Endothelial cell of umbilical vein (primary cell): ENCODE data around the gene RECQL5. TPM values are rescaled to one million over a fixed set of nuclear protein-coding genes. Genes with fewer than 3 reads are reported as not detected.

Source experiments
- BruUV-seq: library from RNA; stranded (reverse); fragments of 400-500 nt; replicated peaks from 2 replicates; lab custom pipeline; 2021; lab: Mats Ljungman, UMichigan
- CTCF ChIA-PET: fragments of 300-600, 350-600 bp; sonication (Branson Sonifier 250); formaldehyde crosslinking; loops from one replicate; lab custom pipeline; 2021; ENCODE audit warnings: antibody characterized with exemption, inconsistent platforms; lab: Charles Lee
- POLR2A ChIA-PET: fragments of 300-600, 350-600 bp; sonication (Branson Sonifier 250); formaldehyde crosslinking; loops from one replicate; lab custom pipeline; 2021; ENCODE audit warnings: antibody characterized with exemption, inconsistent platforms; lab: Charles Lee
- DNase-seq: peaks from one replicate; pipeline ENCODE4 v3.0.0-alpha.2; 2011; ENCODE audit warnings: low read depth, low spot score
- FAIRE-seq: peaks from 2 replicates; lab custom pipeline; 2011; peaks lifted over from hg19 to GRCh38; lab: Jason Lieb, UNC
- H2AFZ ChIP-seq: 2 replicates; pipeline ENCODE4 v1.6.0; 2012; ENCODE audit warnings: low read depth, low read length, control low read depth, inconsistent platforms
- H3K27ac ChIP-seq: 2 replicates; pipeline ENCODE4 v1.5.1; 2011; ENCODE audit warnings: low read depth, mild to moderate bottlenecking, control low read depth, low read length, moderate library complexity; ENCODE audit not compliant: insufficient read depth
- H3K27me3 ChIP-seq, 2 experiments: 2 replicates each; pipeline versions ENCODE4 v1.6.0 to v1.6.1; 2011; ENCODE audit warnings: low read length in 2 of 2, mixed read lengths in 1 of 2; ENCODE audit not compliant: control insufficient read depth in 2 of 2, insufficient read depth in 2 of 2
- H3K36me3 ChIP-seq, 2 experiments: 2 replicates in 1 of 2; 3 replicates in 1 of 2; pipeline ENCODE4 v1.5.1; 2011; ENCODE audit warnings: low read length in 2 of 2, mild to moderate bottlenecking in 1 of 2, moderate library complexity in 1 of 2; ENCODE audit not compliant: control insufficient read depth in 2 of 2, insufficient read depth in 2 of 2; ENCODE audit errors: extremely low read depth in 1 of 2
- H3K4me1 ChIP-seq: 3 replicates; pipeline ENCODE4 v1.5.1; 2011; ENCODE audit warnings: mild to moderate bottlenecking, low read length; ENCODE audit not compliant: control insufficient read depth, insufficient read depth; ENCODE audit errors: extremely low read depth
- H3K4me2 ChIP-seq: 2 replicates; pipeline ENCODE4 v1.6.1; 2011; ENCODE audit warnings: low read length, control low read depth, mixed read lengths; ENCODE audit not compliant: insufficient read depth
- H3K4me3 ChIP-seq, 3 experiments: fragments of 200-600 bp in 1 of 3; sonication (generic), shearing (Covaris generic) in 1 of 3; replicated peaks in 1 of 3; 2 replicates each; pipeline ENCODE4 v1.5.1; 2011 to 2016; ENCODE audit warnings: control low read depth in 3 of 3, low read length in 3 of 3, mild to moderate bottlenecking in 2 of 3, inconsistent platforms in 1 of 3, low read depth in 1 of 3, moderate library complexity in 1 of 3; ENCODE audit not compliant: insufficient read depth in 1 of 3
- H3K79me2 ChIP-seq: 2 replicates; pipeline ENCODE4 v1.6.0; 2012; ENCODE audit warnings: low read length, inconsistent platforms; ENCODE audit not compliant: control insufficient read depth, insufficient read depth
- H3K9ac ChIP-seq: replicated peaks from 2 replicates; pipeline ENCODE3; 2011; ENCODE audit warnings: low read length, control low read depth; ENCODE audit not compliant: insufficient read depth; ENCODE audit errors: extremely low read depth
- H3K9me1 ChIP-seq: replicated peaks from 3 replicates; pipeline ENCODE4 v1.6.0; 2011; ENCODE audit warnings: mild to moderate bottlenecking, low read length; ENCODE audit not compliant: control insufficient read depth, insufficient read depth; ENCODE audit errors: extremely low read depth
- H3K9me3 ChIP-seq: replicated peaks from 2 replicates; pipeline ENCODE4 v1.5.1; 2012; ENCODE audit warnings: low read length, inconsistent platforms; ENCODE audit not compliant: control insufficient read depth, insufficient read depth
- H4K20me1 ChIP-seq: replicated peaks from 2 replicates; pipeline ENCODE3; 2011; ENCODE audit warnings: mild to moderate bottlenecking, low read length; ENCODE audit not compliant: control insufficient read depth, insufficient read depth; ENCODE audit errors: extremely low read depth
- EZH2 ChIP-seq: IDR thresholded peaks from 2 replicates; pipeline ENCODE4 v1.6.1; 2012; ENCODE audit warnings: borderline replicate concordance, low read depth, mild to moderate bottlenecking, moderate library complexity, low read length, inconsistent platforms; ENCODE audit not compliant: severe bottlenecking
- FOS ChIP-seq: IDR thresholded peaks from 2 replicates; pipeline ENCODE4 v1.6.1; 2011; ENCODE audit warnings: mild to moderate bottlenecking, low read length, moderate library complexity, borderline replicate concordance; ENCODE audit not compliant: insufficient read depth
- GATA2 ChIP-seq: IDR thresholded peaks from 2 replicates; pipeline ENCODE4 v1.7.0; 2011; ENCODE audit warnings: low read depth, mild to moderate bottlenecking, moderate library complexity, mixed read lengths, low read length; ENCODE audit not compliant: insufficient read length, insufficient read depth
- JUN ChIP-seq: IDR thresholded peaks from 2 replicates; pipeline ENCODE4 v1.6.1; 2011; ENCODE audit warnings: borderline replicate concordance, low read depth; ENCODE audit not compliant: insufficient read length, insufficient read depth
- MYC ChIP-seq: IDR thresholded peaks from one replicate; pipeline ENCODE4 v1.6.1; 2011; ENCODE audit warnings: mild to moderate bottlenecking, low read depth, low read length
- POLR2A ChIP-seq: IDR thresholded peaks from 2 replicates; pipeline ENCODE4 v1.6.1; 2012; ENCODE audit warnings: low read depth, mild to moderate bottlenecking, control low read depth, low read length
- POLR2AphosphoS5 ChIP-seq: IDR thresholded peaks from 2 replicates; pipeline ENCODE4 v1.6.1; 2012; ENCODE audit warnings: low read depth, mild to moderate bottlenecking, control low read depth, low read length, moderate library complexity; ENCODE audit not compliant: insufficient read depth
- dilution Hi-C: fragments of 300-500 bp; cut with MboI; formaldehyde crosslinking; loops from one replicate; pipeline ENCODE4 v1.15.0; 2019; ENCODE audit warnings: low sequenced_read_pairs; ENCODE audit not compliant: extremely low pct_ligation_motif_present
- intact Hi-C: fragments of 100-400 bp; cut with micrococcal nuclease; formaldehyde crosslinking; loops from one replicate; pipeline ENCODE4 v1.10.0; 2022
- polyA plus RNA-seq, 4 experiments: library from polyadenylated mRNA; depleted of rRNA in 3 of 4; stranded (reverse) in 3 of 4; unstranded in 1 of 4; fragments of >200 nt; gene quantifications; 2 replicates each; pipeline versions ENCODE4 v1.2.1 to v1.2.3, GENCODE V29; 2011 to 2012; ENCODE audit warnings: missing spikeins in 1 of 4
- total RNA-seq: library from RNA; stranded (reverse); gene quantifications from 2 replicates; pipeline ENCODE4 v1.2.3, GENCODE V29; 2021
- TF ChIP-seq, protein P1 (sequence below): IDR thresholded peaks from 2 replicates; pipeline ENCODE4 v1.6.1; 2011; ENCODE audit not compliant: insufficient read depth, insufficient read length
- TF ChIP-seq, protein P2 (sequence below), 2 donors: IDR thresholded peaks; 1 replicate in 1 of 2; 2 replicates in 1 of 2; pipeline ENCODE4 v1.5.1; 2011; ENCODE audit warnings: low read length in 2 of 2, mild to moderate bottlenecking in 2 of 2, moderate library complexity in 2 of 2, control low read depth in 1 of 2, inconsistent platforms in 1 of 2, low read depth in 1 of 2; ENCODE audit not compliant: insufficient read depth in 1 of 2; ENCODE audit errors: extremely low read depth in 1 of 2

Gene RECQL5
- total and polyA plus RNA-seq, 2 donors (not counting 3 experiments of a cell fraction or from before 2014, with no cell fraction given) = 21.3 to 30.7 TPM

DNA sequence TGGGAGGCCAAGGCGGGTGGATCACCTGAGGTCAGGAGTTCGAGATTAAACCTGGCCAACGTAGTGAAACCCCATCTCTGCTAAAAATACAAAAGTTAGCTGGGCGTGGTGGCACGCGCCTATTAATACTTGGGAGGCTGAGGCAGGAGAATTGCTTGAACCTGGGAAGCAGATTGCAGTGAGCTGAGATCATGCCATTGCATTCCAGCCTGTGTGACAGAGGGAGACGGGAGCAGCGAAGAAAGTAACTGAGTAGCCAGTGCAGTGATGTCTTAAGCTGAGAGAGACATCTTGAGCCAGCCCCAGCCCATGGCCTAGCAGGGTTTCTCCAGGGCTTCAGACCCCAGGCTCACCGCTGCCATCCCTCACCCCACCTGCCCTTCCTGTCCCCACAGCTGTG lies 43.6 kb downstream of the RECQL5 start:
- dilution Hi-C loops = no loop called here
- BruUV-seq = no TSS peak
- no peak overlapping the region for H3K4me2 ChIP-seq
- POLR2A ChIA-PET = no interaction called here
- TF ChIP-seq JUN = no peak
- TF ChIP-seq EZH2 = no peak
- TF ChIP-seq, protein P1, sequence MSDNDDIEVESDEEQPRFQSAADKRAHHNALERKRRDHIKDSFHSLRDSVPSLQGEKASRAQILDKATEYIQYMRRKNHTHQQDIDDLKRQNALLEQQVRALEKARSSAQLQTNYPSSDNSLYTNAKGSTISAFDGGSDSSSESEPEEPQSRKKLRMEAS = no peak
- TF ChIP-seq, protein P2, sequence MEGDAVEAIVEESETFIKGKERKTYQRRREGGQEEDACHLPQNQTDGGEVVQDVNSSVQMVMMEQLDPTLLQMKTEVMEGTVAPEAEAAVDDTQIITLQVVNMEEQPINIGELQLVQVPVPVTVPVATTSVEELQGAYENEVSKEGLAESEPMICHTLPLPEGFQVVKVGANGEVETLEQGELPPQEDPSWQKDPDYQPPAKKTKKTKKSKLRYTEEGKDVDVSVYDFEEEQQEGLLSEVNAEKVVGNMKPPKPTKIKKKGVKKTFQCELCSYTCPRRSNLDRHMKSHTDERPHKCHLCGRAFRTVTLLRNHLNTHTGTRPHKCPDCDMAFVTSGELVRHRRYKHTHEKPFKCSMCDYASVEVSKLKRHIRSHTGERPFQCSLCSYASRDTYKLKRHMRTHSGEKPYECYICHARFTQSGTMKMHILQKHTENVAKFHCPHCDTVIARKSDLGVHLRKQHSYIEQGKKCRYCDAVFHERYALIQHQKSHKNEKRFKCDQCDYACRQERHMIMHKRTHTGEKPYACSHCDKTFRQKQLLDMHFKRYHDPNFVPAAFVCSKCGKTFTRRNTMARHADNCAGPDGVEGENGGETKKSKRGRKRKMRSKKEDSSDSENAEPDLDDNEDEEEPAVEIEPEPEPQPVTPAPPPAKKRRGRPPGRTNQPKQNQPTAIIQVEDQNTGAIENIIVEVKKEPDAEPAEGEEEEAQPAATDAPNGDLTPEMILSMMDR (IDR thresholded peaks at IDR 0.05; ENCODE audit: extremely low read depth in 1 of 2, insufficient read depth in 1 of 2, low read depth in 1 of 2, low read length in 2 of 2) = no peak
- no peak for TF ChIP-seq POLR2AphosphoS5
- TF ChIP-seq MYC = no peak
- no peak for TF ChIP-seq POLR2A
- no peak for TF ChIP-seq GATA2
- no peak for TF ChIP-seq FOS
- H3K36me3 ChIP-seq = no peaks in the 10 kb centered on the region
- H3K9me3 ChIP-seq = no peaks in the 10 kb centered on the region
- H3K27ac ChIP-seq = no peak overlapping the region
- intact Hi-C loops = no loop called here
- no peaks in the 10 kb centered on the region for H3K9me1 ChIP-seq
- H3K4me3 ChIP-seq = no peak overlapping the region
- no peak for DNase-seq
- CTCF ChIA-PET = interaction anchor here (0.9 to 16.3 kb wide), 7 partner anchors 10 to 130 kb away, joined by 3 to 625 read pairs (median 5); partner anchors contain the start of gene SMIM5
- no peak for FAIRE-seq
- H4K20me1 ChIP-seq = no peaks in the 10 kb centered on the region
- no peaks in the 10 kb centered on the region for H3K79me2 ChIP-seq
- H3K9ac ChIP-seq = no peak overlapping the region
- H3K4me1 ChIP-seq = no peaks in the 10 kb centered on the region
- H2AFZ ChIP-seq = no peak overlapping the region
- H3K27me3 ChIP-seq = no peaks in the 10 kb centered on the region
